Transverse colon (tissue), 4 donors: ENCODE results near the gene DNAJC6. TPM values are rescaled to one million over a fixed set of nuclear protein-coding genes. Genes with fewer than 3 reads are reported as not detected.

Source experiments
- DNase-seq: peaks from one replicate; pipeline ENCODE4 v3.0.0-alpha.2; 2019
- H3K27ac ChIP-seq, 4 donors: fragments of 200-600 bp; sonication (generic); 2 replicates each; pipeline ENCODE4 v1.5.1; 2016 to 2018; ENCODE audit warnings: inconsistent platforms in 4 of 4
- H3K27me3 ChIP-seq: fragments of 200-600 bp; sonication (generic); 2 replicates; pipeline ENCODE4 v1.5.1; 2017; ENCODE audit warnings: inconsistent platforms
- H3K36me3 ChIP-seq, 4 donors: fragments of 200-600 bp; sonication (generic); 2 replicates each; pipeline ENCODE4 v1.5.1; 2017 to 2019; ENCODE audit warnings: inconsistent platforms in 4 of 4
- H3K4me1 ChIP-seq, 4 donors: fragments of 200-600 bp; sonication (generic); 2 replicates each; pipeline ENCODE4 v1.5.1; 2017 to 2020; ENCODE audit warnings: inconsistent platforms in 4 of 4
- H3K4me3 ChIP-seq, 4 donors: fragments of 200-600 bp; sonication (generic); 1 replicate in 1 of 4; 2 replicates in 3 of 4; pipeline versions ENCODE4 v1.5.1 to v1.6.1; 2017 to 2019; ENCODE audit warnings: inconsistent platforms in 4 of 4
- H3K9me3 ChIP-seq, 2 donors: fragments of 200-600 bp; sonication (generic); 2 replicates each; pipeline ENCODE4 v1.5.1; 2017 to 2019; ENCODE audit warnings: inconsistent platforms in 2 of 2
- CTCF ChIP-seq, 5 experiments: fragments of 200-600 bp in 3 of 5; fragments of 450-650 bp in 2 of 5; sonication (generic) in 3 of 5; IDR thresholded peaks; 1 replicate in 2 of 5; 2 replicates in 3 of 5; pipeline ENCODE4 v1.5.1; 2016 to 2017; ENCODE audit warnings: antibody characterized with exemption in 5 of 5, inconsistent platforms in 3 of 5, mild to moderate bottlenecking in 2 of 5, moderate library complexity in 1 of 5
- EP300 ChIP-seq: sonication (generic); formaldehyde crosslinking; IDR thresholded peaks from one replicate; pipeline ENCODE4 v1.6.1; 2017; ENCODE audit warnings: antibody characterized with exemption, low read depth
- POLR2A ChIP-seq: fragments of 450-650 bp; IDR thresholded peaks from one replicate; pipeline ENCODE4 v1.6.1; 2016; ENCODE audit warnings: antibody characterized with exemption, mild to moderate bottlenecking, moderate library complexity
- POLR2AphosphoS5 ChIP-seq, 3 donors: sonication (generic); formaldehyde crosslinking; IDR thresholded peaks; one replicate each; pipeline ENCODE4 v1.6.1; 2016; ENCODE audit warnings: antibody characterized with exemption in 3 of 3
- WGBS, 2 donors: methylation state at CpG; one replicate each; pipeline ENCODE4 v1.1.5; 2018; ENCODE audit warnings: low coverage in 1 of 2; 5-methylcytosine and 5-hydroxymethylcytosine counted together
- in situ Hi-C, 4 donors: fragments of 200-750 bp; cut with MboI; loops; one replicate each; pipeline versions ENCODE4 v1.15.0 to v1.15.1; 2017; ENCODE audit warnings: low sequenced_read_pairs in 3 of 4, low pct_ligation_motif_present in 1 of 4, low pct_unique_long_range_greater_than_20kb in 1 of 4
- intact Hi-C: fragments of 100-400 bp; cut with DNase I; formaldehyde crosslinking; loops from one replicate; pipeline ENCODE4 v1.15.1; 2023; ENCODE audit warnings: low total_unique reads
- total RNA-seq, 4 donors: library from RNA; depleted of rRNA; stranded (reverse); fragments of >200 nt; gene quantifications; one replicate each; pipeline ENCODE4 v1.1.0, GENCODE V29; 2016

Gene DNAJC6
- total RNA-seq, 4 donors from 2014 or later, result 0.40 to 2.7 (median 1.7) TPM

DNA sequence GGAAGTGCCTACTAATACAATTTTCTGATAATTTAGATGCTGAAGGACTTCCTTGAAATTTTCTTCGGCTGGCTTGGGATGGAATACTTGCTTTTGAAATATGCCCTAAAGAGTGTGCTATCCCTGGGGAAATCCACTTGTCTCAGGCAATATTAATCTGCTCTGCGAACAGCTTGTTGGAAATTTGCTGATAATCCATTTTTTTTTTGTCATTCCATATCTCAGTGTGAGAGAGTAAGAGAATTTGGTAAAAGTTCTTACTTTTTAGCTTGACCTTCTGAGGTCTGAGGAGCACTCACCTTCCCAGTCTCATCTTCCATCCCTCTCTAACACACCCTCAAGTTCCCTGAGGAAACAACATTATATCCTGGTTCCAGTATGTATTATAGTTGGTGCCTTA is 36.8 kb downstream of the DNAJC6 start:
- no peak for DNase-seq
- no peaks in the 10 kb centered on the region for H3K4me1 ChIP-seq
- in situ Hi-C loops (no loop called here), intact Hi-C loops (no loop called here)
- H3K36me3 ChIP-seq, result no peaks in the 10 kb centered on the region
- TF ChIP-seq POLR2A (no peak), POLR2AphosphoS5 (IDR thresholded peaks at IDR 0.05) (no peak), CTCF (IDR thresholded peaks at IDR 0.05) (no peak)
- no peaks in the 10 kb centered on the region for H3K9me3 ChIP-seq
- WGBS, 2 donors, result 95% methylated on average over 2 of the region's 2 CpGs
- no peak overlapping the region for H3K4me3 ChIP-seq
- no peaks in the 10 kb centered on the region for H3K27me3 ChIP-seq
- H3K27ac ChIP-seq, result no peak overlapping the region

DNA sequence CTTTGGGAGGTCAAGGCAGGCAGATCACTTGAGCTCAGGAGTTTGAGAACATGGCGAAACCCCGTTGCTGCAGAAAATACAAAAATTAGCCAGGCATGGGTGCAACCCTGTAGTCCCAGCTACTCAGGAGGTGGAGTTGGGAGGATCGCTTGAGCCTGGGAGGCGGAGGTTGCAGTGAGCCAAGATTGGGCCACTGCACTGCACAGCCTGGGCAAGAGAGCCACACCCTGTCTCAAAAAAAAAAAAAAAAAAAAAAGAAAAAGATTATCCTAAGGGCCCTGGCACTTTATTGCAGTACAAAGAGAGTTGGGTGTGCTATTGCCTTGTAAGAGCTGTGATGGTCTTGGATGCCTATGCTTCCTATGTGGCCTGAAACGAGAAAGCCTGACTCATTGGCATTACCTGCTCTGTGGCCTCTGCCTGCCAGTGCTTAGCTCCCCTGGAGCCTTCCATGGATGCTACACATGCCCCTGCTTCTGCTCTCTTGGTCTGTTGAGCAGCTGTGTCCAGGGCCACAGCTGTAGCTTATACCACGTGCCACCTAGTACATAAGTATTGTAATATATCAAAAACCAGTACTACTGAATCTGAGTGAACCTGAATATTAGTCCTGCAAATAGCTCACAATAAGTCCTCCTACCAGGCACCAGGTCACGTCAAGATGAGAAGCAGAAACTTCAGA is 45.8 kb downstream of the DNAJC6 start:
- no peaks in the 10 kb centered on the region for H3K36me3 ChIP-seq
- H3K27ac ChIP-seq, result no peak overlapping the region
- H3K4me3 ChIP-seq, result no peak overlapping the region
- no peak for DNase-seq
- H3K27me3 ChIP-seq, result no peaks in the 10 kb centered on the region
- no peaks in the 10 kb centered on the region for H3K4me1 ChIP-seq
- TF ChIP-seq POLR2AphosphoS5 (IDR thresholded peaks at IDR 0.05) (no peak), CTCF (IDR thresholded peaks at IDR 0.05) (no peak), EP300 (no peak), POLR2A (no peak)
- intact Hi-C loops (no loop called here), in situ Hi-C loops (no loop called here)
- 81 to 100% methylated on average over 1 to 7 of the region's 7 CpGs for WGBS, 2 donors
- H3K9me3 ChIP-seq, result no peaks in the 10 kb centered on the region

GRCh38 chr1:65357291-65357960 is 48.1 kb downstream of the DNAJC6 start:
- no peaks in the 10 kb centered on the region for H3K4me1 ChIP-seq

GRCh38 chr1:65359888-65360287 is 50.5 kb downstream of the DNAJC6 start:
- Histone ChIP-seq H3K27ac (no peak overlapping the region), H3K36me3 (no peaks in the 10 kb centered on the region), H3K4me1 (no peaks in the 10 kb centered on the region), H3K9me3 (no peaks in the 10 kb centered on the region), H3K4me3 (no peak overlapping the region), H3K27me3 (no peaks in the 10 kb centered on the region)
- TF ChIP-seq CTCF (IDR thresholded peaks at IDR 0.05), result no peak
- no peak for TF ChIP-seq EP300
- TF ChIP-seq POLR2A, result no peak
- TF ChIP-seq POLR2AphosphoS5 (IDR thresholded peaks at IDR 0.05), result no peak
- intact Hi-C loops (no loop called here), in situ Hi-C loops (no loop called here)
- DNase-seq, result no peak
- WGBS, 2 donors, result 52 to 80% methylated on average over 3 of the region's 3 CpGs

More at GRCh38 chr1:65357291-65357960, 48.1 kb downstream of the DNAJC6 start:
- no peaks in the 10 kb centered on the region for H3K36me3 ChIP-seq
- intact Hi-C loops (no loop called here), in situ Hi-C loops (no loop called here)
- no peak overlapping the region for H3K27ac ChIP-seq
- 91 to 92% methylated on average over 1 to 6 of the region's 6 CpGs for WGBS, 2 donors
- no peaks in the 10 kb centered on the region for H3K9me3 ChIP-seq
- no peak for TF ChIP-seq CTCF (IDR thresholded peaks at IDR 0.05)
- H3K27me3 ChIP-seq, result no peaks in the 10 kb centered on the region
- no peak for DNase-seq
- H3K4me3 ChIP-seq, result no peak overlapping the region
